Fibroblast of peridontal ligament (primary cell): Measurements from ENCODE around the gene UBXN6.

Source experiments
- DNase-seq: peaks from one replicate; pipeline ENCODE4 v3.0.0-alpha.2; 2010; ENCODE audit errors: extremely low read depth

The UBXN6 gene

DNA sequence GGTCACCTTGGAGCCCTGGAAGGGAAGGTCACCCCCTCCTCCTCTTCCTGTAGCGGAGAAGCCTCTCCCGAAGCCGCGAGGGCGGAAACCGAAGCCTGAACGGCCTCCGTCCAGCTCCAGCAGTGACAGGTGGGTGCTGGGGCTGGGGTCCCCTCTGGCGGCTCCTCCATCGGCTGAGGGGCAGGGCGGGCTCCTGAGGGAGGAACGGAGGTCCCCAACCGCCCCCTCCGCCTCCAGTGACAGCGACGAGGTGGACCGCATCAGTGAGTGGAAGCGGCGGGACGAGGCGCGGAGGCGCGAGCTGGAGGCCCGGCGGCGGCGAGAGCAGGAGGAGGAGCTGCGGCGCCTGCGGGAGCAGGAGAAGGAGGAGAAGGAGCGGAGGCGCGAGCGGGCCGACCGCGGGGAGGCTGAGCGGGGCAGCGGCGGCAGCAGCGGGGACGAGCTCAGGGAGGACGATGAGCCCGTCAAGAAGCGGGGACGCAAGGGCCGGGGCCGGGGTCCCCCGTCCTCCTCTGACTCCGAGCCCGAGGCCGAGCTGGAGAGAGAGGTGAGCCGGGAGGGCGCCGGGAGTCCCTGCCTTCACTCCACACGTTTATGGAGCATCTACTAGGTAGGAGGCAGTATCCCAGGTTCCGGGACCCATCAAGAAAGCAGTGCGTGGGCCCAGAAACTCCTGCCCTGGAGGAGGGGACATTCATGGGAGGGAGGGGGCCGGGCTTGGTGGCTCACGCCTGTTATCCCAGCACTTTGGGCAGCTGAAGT, 36.5 kb upstream of the UBXN6 start:
- DNase-seq = no peak

DNA sequence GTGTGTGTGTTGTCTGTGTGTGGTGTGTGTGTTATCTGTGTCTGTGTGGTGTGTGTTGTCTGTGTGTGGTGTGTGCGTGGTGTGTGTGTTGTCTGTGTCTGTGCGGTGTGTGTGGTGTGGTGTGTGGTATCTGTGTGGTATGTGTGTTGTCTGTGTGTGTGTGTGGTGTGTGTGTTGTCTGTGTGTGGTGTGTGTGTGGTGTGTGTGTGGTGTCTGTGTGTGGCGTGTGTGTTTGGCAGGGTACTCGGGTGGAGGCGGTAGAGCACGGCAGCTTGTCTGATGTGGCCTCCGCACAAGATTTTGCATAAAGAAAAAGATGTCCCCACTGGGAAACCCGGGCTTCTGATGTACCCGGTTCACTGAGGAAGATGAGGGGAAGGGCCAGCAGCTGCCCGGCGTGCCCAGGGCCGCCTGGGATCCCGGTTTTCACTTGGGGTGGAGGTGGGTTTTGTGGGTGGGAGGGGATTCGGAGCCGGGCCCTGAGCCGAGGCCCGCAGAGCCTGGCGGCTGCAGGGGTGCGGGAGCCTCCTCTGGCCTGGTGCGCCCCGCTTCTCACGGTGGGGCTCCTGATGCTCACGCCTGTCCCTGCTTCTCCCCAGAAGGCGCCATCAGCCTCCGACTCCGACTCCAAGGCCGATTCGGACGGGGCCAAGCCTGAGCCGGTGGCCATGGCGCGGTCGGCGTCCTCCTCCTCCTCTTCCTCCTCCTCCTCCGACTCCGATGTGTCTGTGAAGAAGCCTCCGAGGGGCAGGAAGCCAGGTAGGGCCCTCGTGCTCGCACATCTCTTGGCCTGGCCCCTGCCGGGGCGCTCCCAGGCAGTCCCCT, 35.7 kb upstream of the UBXN6 start:
- DNase-seq = no peak

DNA sequence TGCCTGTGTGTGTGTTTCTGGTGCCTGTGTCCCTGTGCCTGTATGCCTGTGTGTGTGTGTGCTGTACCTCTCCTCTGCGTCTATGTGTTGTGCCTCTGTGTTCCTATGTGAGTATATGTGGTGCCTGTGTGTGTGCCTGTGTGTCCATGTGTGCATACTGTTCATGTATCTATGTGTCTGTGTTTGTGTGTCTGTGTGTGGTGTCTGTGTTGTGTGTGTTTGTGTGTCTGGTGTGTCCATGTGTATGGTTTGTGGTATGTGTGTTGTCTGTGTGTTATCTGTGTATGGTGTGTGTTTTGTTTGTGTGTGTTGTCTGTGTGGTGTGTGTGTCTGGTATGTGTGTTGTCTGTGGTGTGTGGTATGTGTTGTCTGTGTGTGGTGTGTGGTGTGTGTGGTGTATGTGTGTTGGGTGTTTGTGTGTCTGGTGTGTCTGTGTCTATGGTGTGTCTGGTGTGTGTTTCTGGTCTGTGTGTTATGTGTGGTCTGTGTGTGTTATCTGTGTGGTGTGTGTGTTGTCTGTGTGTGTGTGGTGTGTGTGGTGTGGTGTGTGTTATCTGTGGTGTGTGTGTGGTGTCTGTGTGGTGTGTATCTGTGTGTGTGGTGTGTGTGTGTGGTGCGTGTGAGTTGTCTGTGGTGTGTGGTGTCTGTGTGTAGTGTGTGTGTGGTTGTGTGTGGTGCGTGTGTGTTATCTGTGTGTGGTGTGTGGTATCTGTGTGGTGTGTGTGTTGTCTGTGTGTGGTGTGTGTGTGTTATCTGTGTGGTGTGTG, 34.9 kb upstream of the UBXN6 start:
- DNase-seq = no peak

DNA sequence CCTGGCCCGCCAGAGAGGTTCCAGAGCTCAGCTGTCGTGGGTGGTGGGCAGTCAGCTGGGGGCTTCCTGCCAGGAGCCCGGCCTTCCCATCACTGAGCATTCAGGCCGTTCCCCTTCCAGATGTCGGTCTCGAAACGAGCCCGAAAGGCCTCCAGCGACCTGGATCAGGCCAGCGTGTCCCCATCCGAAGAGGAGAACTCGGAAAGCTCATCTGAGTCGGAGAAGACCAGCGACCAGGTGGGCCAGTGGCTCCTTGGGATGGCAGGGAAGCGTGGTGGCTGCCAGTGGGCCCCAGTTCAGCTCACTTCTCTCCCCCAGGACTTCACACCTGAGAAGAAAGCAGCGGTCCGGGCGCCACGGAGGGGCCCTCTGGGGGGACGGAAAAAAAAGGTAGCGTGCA, 33.9 kb upstream of the UBXN6 start:
- DNase-seq = no peak

DNA sequence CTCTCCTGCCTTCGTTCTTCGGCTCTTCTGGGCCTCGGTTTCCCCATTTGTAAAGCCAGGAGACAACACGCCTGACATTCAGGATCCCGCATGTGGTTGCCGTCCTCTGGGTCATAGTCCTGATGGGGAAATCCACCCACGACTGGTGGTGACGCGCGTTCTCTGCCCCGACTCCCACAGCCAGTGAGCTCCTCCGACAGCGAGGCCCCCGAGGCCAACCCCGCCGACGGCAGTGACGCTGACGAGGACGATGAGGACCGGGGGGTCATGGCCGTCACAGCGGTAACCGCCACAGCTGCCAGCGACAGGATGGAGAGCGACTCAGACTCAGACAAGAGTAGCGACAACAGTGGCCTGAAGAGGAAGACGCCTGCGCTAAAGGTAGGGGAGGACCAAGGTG, 30.9 kb upstream of the UBXN6 start:
- no peak for DNase-seq

DNA sequence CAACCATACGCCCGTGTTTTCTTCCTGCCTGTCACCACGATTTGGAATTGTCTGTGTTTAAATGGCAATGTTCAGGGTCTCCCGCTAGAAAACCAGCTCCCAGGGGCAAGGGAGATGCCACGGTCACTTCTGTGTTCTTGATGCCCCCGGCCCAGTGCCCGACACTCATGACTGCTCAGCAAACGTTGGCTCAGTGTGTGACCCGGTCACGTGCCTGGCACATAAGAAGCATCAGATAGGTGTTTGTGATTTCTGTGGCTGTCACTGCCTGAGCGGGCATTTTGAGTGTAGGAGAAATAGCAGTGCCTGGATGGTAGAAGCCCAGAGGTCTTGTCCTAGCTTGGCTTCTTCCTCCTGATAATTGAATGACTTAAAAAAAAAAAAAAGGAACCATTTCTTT, 30.0 kb upstream of the UBXN6 start:
- no peak for DNase-seq

DNA sequence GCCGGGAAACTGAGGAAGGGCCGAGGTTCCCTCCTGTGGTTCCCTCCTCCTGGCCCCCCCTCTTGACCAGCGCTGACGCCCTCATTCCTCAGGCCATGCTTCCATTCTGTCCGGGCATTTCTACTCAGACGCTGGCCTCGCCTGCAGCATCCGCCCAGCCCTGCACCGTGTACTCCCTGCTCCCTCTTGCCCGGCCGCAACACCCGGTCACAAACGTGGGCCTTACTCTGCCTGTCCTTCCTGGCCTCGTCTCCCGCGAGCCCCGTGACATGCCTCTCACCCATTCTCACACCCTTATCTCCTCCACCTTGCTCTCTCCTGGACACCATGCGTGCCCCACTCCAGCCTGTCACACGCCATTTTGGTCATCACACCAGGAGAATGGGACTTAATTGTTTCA, 25.8 kb upstream of the UBXN6 start:
- no peak for DNase-seq

DNA sequence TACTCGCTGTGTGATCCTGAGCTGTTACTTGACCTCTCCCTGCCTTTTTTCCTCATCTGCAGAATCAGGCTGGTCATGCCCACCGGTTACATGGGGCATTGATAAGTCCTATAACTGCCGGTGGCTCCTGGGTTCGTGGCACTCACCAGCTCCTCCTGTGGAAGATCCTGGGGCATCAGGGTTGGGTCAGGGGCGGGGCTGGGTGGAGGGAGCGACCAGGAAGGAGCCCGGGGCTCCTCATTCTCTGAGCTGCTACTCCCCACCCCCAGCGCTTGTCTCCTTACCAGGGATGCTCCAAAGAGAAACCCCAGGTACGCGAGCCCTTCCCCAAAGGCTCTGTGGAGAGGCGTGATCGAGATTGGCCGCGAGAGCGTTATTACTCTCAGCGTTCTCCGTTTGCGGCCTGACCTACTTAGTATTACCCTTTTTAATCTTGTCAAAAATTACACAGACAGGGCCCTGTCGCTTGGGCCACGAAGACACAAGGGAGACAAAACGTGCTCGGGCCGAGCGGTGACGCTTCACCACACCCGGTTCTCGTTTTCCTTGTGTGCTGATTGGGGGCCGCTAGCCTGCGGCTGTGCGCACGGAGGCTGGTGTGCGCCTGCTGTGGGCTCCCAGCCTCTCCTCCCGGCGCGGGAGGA, 25.2 kb upstream of the UBXN6 start:
- DNase-seq = no peak

DNA sequence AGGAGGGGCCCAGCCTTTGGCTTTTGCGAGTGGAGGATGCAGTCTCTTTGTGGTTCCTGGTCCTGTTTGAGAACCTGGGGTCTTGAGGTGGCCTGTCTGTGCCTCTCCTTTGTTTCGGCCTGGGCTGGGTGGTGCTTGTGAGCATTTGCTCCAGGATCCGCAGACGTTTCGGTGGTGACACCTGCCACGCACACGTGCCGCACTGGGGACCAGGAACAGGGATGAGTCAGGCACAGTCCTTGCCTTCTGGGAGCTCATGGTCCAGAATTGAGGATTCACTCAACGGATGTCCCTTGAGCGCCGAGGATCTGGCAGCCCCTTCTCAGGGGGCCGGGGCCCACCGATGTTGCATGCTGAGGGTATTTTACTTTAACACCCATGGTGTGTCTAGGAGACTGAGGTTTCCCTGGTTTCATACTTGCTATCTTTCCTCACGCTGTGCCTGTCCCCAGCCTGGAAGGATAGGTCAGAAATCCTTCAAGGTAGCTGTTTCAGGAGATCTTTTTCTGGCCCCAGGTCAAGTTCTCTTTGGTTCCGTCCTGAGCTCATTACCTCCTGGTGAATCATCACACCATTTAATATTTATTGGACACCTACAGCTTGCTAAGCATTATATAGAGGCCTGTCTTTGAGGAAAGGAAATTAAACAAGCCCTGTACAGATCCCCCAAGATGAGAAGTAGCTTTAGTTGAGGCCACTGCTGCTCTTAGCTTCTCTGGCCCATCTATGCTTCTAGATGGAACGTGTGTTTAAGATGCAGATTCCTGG, 19.6 kb upstream of the UBXN6 start:
- DNase-seq = no peak

DNA sequence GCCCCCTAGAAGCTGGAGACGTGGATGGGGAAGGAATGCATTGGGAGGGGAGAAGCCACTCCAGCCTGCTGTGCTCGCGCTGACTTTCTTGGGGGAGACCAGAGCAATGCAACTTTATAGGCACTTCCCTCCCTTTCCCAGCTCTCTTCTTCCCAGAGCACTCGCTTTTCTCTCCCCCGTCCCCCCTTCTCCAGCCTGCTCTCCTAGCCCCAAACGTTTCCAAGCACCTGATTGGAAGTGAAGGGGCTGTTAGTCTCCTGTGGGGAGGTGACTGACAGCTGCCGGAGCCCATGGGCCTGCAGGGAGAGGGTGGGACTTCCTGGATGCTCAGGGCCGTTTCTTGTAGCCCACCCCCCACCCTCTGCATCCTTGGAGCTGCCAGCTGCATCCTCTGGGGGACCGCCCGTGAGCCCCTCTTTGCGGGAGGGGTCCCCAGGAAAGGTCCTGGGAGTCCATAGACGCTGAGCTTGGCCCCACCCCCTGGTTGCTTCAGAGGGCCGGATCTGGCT, 17.0 kb upstream of the UBXN6 start:
- DNase-seq = peak; percentile 58

DNA sequence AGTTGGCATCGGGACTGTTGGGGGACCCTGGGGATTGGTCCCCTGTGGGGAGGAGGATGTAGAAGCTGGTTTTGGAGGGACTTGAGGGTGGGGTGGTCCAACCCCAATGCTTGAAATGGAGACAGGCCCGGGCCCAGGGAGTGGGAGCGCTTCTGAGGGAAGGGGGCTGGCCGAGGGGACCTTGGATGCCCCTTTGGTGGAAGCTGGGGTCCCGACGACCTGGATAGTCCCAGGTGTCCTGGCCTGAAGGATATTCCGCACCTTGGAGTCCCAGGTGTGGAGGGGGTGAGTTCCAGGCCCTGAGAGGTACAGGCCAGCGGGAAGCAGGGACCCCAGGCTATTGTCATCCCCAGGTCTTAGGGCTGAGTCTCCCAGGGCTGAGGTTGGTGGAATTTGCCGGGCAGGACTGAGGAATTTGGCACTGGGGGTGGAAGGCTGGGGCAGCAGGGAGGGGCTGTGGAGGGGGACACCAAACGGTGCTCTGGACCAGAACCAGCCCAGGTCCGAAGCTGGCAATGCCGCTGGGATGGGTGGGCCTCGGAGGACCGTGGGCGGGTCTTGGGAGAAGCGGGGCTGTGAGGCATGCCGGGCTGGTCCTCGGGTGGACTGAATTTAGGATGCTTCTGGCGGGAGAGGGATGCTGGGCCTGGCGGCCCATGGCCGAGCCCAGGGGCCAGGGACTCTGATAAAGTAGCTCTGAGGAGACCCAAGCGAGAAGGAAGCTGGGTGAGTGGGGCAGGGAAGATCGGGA, 16.3 kb upstream of the UBXN6 start:
- no peak for DNase-seq

DNA sequence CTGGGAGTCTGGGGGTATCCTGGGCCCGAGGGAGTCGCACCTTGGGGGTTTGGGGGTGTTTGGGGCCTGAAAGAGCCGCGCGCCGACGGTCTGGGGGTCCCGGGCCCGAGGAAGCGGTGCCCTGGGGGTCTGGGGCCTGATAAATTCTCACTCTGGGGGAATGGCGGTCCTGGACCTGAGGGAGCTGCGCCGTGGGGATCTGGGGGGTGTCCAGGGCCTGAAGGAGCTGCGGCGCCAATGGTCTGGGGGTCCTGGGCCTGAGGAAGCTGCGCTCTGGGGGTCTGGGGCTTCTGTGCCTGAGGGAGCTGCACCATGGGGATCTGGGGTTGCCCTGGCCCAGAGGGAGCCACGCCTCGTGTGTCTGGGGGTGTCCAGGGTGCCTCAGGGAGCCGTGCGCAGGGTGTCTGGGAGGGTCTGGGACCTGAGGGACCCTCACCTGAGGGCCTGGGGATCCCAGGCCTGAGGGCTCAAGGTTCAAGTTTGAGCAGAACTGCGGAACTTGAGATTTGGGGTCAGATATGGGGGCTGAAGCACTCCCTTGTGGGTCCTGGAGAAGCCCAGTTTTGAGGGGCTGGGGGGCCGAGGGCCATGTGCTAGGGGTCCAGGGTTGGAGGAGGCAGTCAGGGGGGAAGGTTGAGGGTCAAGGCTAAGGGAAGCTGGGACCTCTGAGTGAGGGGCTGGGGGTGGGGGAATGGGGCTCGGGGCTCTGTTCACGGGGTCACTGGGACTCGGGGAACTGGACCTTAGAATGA, 15.6 kb upstream of the UBXN6 start:
- DNase-seq = no peak

DNA sequence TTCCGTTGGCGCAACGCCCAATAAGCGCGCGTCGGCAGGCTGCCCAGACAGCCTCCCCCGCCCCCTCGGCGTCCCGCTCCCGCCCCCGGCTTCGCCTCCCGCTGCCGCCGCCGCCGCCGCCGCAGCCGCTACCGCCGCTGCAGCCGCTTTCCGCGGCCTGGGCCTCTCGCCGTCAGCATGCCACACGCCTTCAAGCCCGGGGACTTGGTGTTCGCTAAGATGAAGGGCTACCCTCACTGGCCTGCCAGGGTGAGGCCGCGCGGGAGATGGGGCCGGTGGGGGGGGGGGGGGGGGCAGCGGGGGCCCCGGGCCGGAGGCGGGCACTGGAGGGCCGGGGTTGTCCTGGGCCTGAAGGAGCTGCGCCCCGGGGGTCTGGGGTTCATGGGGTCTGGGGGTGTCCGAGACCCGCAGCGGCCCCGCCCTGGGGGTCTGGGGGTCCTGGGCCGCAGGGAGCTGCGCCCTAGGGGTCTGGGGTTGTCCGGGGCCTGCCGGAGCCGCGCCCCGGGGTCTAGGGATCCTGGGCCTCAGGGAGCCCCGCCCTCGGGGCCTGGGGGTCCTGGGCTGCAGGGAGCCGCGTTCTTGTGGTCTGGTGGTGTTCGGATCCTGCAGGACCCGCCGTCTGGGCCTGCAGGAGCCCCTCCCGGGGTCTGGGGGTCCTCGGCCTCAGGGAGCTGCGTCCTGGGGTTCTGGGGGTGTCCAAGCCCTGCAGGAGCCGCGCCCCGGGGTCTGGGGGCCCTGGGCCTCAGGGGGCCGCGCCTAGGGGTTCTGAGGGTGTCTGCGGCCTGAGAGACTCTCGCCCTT, 14.8 kb upstream of the UBXN6 start, which contains the start of gene HDGFL2:
Gene HDGFL2, plus strand, starts transcription at position 124 of the 801 bp plus-strand sequence. Its CDS starts 54 bp downstream, at position 178.
- DNase-seq = no peak

DNA sequence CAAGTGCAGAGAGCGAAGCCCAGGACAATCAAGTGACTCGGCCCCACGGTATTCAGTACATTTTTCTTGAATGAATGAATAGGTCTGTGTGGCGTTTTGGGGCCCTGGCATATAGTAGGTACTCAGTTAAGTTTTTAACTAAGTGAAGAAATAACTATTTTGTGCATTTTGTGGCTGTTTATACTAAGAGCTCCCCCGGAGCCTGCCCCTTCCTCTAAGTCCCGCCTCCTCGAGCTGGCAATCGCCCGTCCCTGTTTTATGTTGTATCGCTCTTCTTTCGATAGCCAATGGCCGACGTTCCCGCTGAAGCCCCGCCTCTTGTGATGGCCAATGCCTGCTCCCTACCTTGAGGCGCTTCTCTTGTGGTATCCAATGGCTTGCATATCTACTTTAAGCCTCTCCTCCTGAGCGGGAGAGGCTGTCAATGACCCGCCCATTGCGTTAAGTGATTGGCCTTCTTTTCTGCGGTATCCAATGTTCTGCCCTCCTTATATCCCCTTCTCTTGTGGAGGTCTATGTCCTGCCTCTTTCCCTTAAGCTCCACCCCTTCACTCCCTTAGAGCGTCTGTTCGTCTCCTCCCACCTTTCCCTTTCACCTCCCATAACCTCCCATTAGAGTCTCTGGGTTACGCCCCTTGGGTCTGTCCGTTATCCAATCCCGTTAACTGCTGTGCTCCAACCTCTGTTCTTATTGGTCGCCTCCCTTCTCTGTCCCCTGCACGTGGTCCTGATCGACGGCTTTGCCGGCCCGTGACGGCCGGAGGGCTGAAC, 14.0 kb upstream of the UBXN6 start:
- peak; percentile 100 for DNase-seq

DNA sequence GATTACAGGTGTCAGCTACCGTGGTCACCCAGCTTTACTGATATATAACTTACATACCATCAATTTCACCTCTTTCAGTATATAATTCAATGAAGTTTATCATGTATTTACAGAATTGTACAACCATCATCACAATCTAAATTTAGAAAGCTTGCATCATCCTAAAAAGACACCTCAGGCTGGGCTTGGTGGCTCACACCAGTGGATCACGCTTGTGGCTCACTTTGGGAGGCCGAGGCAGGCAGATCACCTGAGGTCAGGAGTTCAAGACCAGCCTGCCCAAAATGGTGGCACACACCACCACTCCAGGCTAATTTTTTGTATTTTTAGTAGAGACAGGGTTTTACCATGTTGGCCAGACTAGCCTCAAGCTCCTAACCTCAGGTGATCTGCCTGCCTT, 10.2 kb upstream of the UBXN6 start:
- no peak for DNase-seq

DNA sequence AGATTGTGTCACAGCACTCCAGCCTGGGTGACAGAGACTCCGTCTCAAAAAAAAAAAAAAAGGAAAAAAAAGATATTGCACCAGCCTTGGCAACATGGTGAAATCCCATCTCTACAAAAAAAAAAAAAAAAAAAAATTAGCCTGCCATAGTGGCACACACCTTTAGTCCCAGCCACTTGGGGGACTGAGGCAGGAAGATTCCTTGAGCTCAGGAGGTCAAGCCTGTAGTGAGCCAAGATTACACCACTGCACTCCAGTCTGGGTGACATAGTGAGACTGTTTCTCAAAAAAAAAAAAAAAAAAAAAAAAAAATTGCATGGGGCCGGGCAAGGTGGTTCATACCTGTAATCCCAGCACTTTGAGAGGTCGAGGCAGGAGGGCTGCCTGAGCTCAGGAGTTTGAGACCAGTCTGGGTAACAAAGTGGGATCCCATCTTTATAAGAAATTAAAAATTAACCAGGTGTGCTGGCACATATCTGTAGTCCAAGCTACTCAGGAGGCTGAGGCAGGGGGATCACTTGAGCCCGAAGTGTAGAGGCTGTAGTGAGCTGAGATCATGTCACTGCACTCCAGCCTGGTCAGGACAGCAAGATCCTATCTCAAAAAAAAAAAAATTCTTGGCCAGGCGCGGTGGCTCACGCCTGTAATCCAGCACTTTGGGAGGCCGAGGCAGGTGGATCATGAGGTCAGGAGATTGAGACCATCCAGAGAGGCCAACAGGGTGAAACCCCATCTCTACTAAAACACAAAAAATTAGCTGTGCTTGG, 7.4 kb upstream of the UBXN6 start:
- DNase-seq = no peak
